Lower lobe of right lung (tissue), 2 donors: ENCODE results near the gene UBA1. TPM values are rescaled to one million over a fixed set of nuclear protein-coding genes. Genes with fewer than 3 reads are reported as not detected.

Source experiments
- ATAC-seq, 2 donors: fragments of 200-7000 bp; cut with Tn5 transposase; one replicate each; pipeline ENCODE4 v1.9.1; 2020 to 2022; ENCODE audit warnings: mild to moderate bottlenecking in 2 of 2, moderate library complexity in 2 of 2
- DNase-seq: peaks from one replicate; pipeline ENCODE4 v3.0.0-alpha.2; 2020
- H3K27ac ChIP-seq: fragments of 200-600 bp; one replicate; pipeline ENCODE4 v1.8.0; 2022
- H3K27me3 ChIP-seq: fragments of 200-600 bp; one replicate; pipeline ENCODE4 v1.8.0; 2022; ENCODE audit warnings: low read depth
- H3K36me3 ChIP-seq: fragments of 200-600 bp; one replicate; pipeline ENCODE4 v1.8.0; 2022; ENCODE audit warnings: mild to moderate bottlenecking
- H3K4me1 ChIP-seq: fragments of 200-600 bp; one replicate; pipeline ENCODE4 v1.8.0; 2022
- H3K4me3 ChIP-seq: fragments of 200-600 bp; one replicate; pipeline ENCODE4 v1.8.0; 2022; ENCODE audit warnings: mild to moderate bottlenecking
- H3K9me3 ChIP-seq: fragments of 200-600 bp; one replicate; pipeline ENCODE4 v1.8.0; 2022
- CTCF ChIP-seq: fragments of 200-600 bp; IDR thresholded peaks from one replicate; pipeline ENCODE4 v1.8.0; 2022; ENCODE audit warnings: antibody characterized with exemption, mild to moderate bottlenecking
- intact Hi-C: fragments of 100-400 bp; cut with DNase I; formaldehyde crosslinking; loops from one replicate; pipeline ENCODE4 v1.11.0; 2022
- total RNA-seq: library from RNA; stranded (reverse); fragmentation: NEBNext Ultra II Directional; extraction: Animal tissue kit (Norgen Biotek cat#: 25700); gene quantifications from one replicate; pipeline ENCODE4 v1.2.1, GENCODE V29; 2021
- donor health status: DM: no; HTN: yes; CAD: no; lungs with severe emphysema.

Gene UBA1
- total RNA-seq, 1 donor from 2014 or later = 152 TPM

- H3K36me3 ChIP-seq = peaks cover 95% of the 10 kb centered on the region
- no peak for ATAC-seq
- no peak for TF ChIP-seq CTCF
- no peaks in the 10 kb centered on the region for H3K27me3 ChIP-seq
- H3K4me3 ChIP-seq = no peak overlapping the region
- H3K4me1 ChIP-seq = no peaks in the 10 kb centered on the region
- intact Hi-C loops = no loop called here
- no peak overlapping the region for H3K27ac ChIP-seq
- no peaks in the 10 kb centered on the region for H3K9me3 ChIP-seq
- no peak for DNase-seq
Measured at GRCh38 chrX:47179928-47180255, 13.7 kb upstream of the UBA1 start.

- TF ChIP-seq CTCF = no peak
- Histone ChIP-seq H3K27me3 (no peaks in the 10 kb centered on the region), H3K36me3 (peaks cover 95% of the 10 kb centered on the region)
Measured at GRCh38 chrX:47180346-47180745, 13.3 kb upstream of the UBA1 start.

GRCh38 chrX:47181301-47181700 is 12.3 kb upstream of the UBA1 start:
- Histone ChIP-seq H3K4me3 (no peak overlapping the region), H3K36me3 (peaks cover 95% of the 10 kb centered on the region), H3K9me3 (no peaks in the 10 kb centered on the region), H3K27ac (no peak overlapping the region), H3K27me3 (no peaks in the 10 kb centered on the region), H3K4me1 (no peaks in the 10 kb centered on the region)
- intact Hi-C loops = no loop called here
- ATAC-seq (no peak), DNase-seq (no peak)
- TF ChIP-seq CTCF = no peak

More at GRCh38 chrX:47180346-47180745, 13.3 kb upstream of the UBA1 start:
- H3K27ac ChIP-seq = no peak overlapping the region
- ATAC-seq = no peak
- H3K4me3 ChIP-seq = no peak overlapping the region
- H3K9me3 ChIP-seq = no peaks in the 10 kb centered on the region
- intact Hi-C loops = no loop called here
- no peaks in the 10 kb centered on the region for H3K4me1 ChIP-seq
- no peak for DNase-seq

- H3K36me3 ChIP-seq = peaks cover 95% of the 10 kb centered on the region
- ATAC-seq (no peak), DNase-seq (no peak)
- intact Hi-C loops = no loop called here
- H3K27ac ChIP-seq = no peak overlapping the region
- H3K4me3 ChIP-seq = no peak overlapping the region
- no peak for TF ChIP-seq CTCF
- no peaks in the 10 kb centered on the region for H3K27me3 ChIP-seq
- no peaks in the 10 kb centered on the region for H3K4me1 ChIP-seq
- no peaks in the 10 kb centered on the region for H3K9me3 ChIP-seq
Measured at GRCh38 chrX:47182106-47182700, 11.4 kb upstream of the UBA1 start.

GRCh38 chrX:47184486-47184885 is 9.1 kb upstream of the UBA1 start:
- Histone ChIP-seq H3K9me3 (no peaks in the 10 kb centered on the region), H3K4me1 (no peaks in the 10 kb centered on the region), H3K27me3 (no peaks in the 10 kb centered on the region), H3K4me3 (no peak overlapping the region), H3K27ac (no peak overlapping the region), H3K36me3 (peaks cover 73% of the 10 kb centered on the region)
- no peak for DNase-seq
- intact Hi-C loops = no loop called here
- no peak for TF ChIP-seq CTCF
- ATAC-seq = no peak

- Histone ChIP-seq H3K36me3 (peaks cover 66% of the 10 kb centered on the region), H3K4me3 (no peak overlapping the region), H3K9me3 (no peaks in the 10 kb centered on the region), H3K27ac (no peak overlapping the region), H3K4me1 (no peaks in the 10 kb centered on the region), H3K27me3 (no peaks in the 10 kb centered on the region)
- TF ChIP-seq CTCF = no peak
- ATAC-seq (no peak), DNase-seq (no peak)
- intact Hi-C loops = no loop called here
Measured at GRCh38 chrX:47185241-47185640, 8.4 kb upstream of the UBA1 start.
